HFFc6 (cell line): ENCODE results near the gene TRMO. TPM values are rescaled to one million over a fixed set of nuclear protein-coding genes. Genes with fewer than 3 reads are reported as not detected.

Experiments
- DNase-seq: peaks from one replicate; pipeline ENCODE4 v3.0.0-alpha.2; 2018
- H3K27ac Mint-ChIP-seq: 2 replicates; pipeline ENCODE4 v1.8.0; 2020; ENCODE audit warnings: mild to moderate bottlenecking, mixed read lengths
- H3K27me3 Mint-ChIP-seq: 2 replicates; pipeline ENCODE4 v1.8.0; 2021; ENCODE audit warnings: mild to moderate bottlenecking, moderate library complexity, mixed read lengths; ENCODE audit not compliant: insufficient read depth
- H3K36me3 Mint-ChIP-seq: 2 replicates; pipeline ENCODE4 v1.8.0; 2021; ENCODE audit warnings: low read depth, mixed read lengths
- H3K4me1 Mint-ChIP-seq: 2 replicates; pipeline ENCODE4 v1.8.0; 2020; ENCODE audit warnings: low read depth, mixed read lengths
- H3K4me3 Mint-ChIP-seq: 2 replicates; pipeline ENCODE4 v1.8.0; 2020; ENCODE audit warnings: mild to moderate bottlenecking, moderate library complexity, mixed read lengths
- H3K9me3 Mint-ChIP-seq: 2 replicates; pipeline ENCODE4 v1.8.0; 2020; ENCODE audit warnings: mild to moderate bottlenecking, mixed read lengths
- total RNA-seq, 6 experiments: library from RNA; stranded (reverse); fragmentation: NEBNext Ultra II Directional; extraction: Animal tissue kit (Norgen Biotek cat#: 25700); gene quantifications; 2 replicates in 1 of 6; 3 replicates in 5 of 6; pipeline ENCODE4 v1.2.3, GENCODE V29; 2021
- TF ChIP-seq, protein P1 (sequence below): fragments of 200-600 bp; sonication (generic); IDR thresholded peaks from 2 replicates; pipeline ENCODE4 v1.5.0; 2021; ENCODE audit warnings: antibody characterized with exemption, mild to moderate bottlenecking

TRMO gene
- total RNA-seq, 6 experiments from 2014 or later: 8.4 to 10.9 (median 9.6) TPM

DNA sequence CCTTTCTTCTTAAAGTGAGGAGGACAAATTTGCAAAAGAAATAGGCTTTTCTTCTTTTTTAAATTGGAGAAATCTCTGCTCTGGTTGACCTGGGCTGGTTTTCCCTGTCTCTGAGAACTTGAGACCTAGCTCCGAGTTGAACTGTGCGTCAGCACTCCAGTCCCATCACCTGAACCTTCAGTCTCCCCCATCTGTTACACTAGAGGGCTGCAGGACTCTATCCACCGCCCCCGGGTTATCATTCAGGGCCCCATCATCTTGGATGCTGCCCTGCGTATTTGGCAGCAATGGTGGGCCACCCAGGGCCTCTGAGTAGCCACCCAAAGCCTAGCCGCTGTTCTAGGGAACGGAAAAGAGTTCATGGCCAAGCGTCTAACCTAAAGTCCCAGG is 66.8 kb downstream of the TRMO start:
- Mint-ChIP-seq H3K36me3 (peaks cover 38% of the 10 kb centered on the region), H3K9me3 (peaks cover 4% of the 10 kb centered on the region; the same call in 1 of the 2 replicates), H3K27ac (peak overlapping the region; percentile 71), H3K27me3 (peaks cover 40% of the 10 kb centered on the region), H3K4me3 (peak overlapping the region; percentile 89), H3K4me1 (peaks cover 67% of the 10 kb centered on the region)
- no peak for DNase-seq
- TF ChIP-seq, protein P1, sequence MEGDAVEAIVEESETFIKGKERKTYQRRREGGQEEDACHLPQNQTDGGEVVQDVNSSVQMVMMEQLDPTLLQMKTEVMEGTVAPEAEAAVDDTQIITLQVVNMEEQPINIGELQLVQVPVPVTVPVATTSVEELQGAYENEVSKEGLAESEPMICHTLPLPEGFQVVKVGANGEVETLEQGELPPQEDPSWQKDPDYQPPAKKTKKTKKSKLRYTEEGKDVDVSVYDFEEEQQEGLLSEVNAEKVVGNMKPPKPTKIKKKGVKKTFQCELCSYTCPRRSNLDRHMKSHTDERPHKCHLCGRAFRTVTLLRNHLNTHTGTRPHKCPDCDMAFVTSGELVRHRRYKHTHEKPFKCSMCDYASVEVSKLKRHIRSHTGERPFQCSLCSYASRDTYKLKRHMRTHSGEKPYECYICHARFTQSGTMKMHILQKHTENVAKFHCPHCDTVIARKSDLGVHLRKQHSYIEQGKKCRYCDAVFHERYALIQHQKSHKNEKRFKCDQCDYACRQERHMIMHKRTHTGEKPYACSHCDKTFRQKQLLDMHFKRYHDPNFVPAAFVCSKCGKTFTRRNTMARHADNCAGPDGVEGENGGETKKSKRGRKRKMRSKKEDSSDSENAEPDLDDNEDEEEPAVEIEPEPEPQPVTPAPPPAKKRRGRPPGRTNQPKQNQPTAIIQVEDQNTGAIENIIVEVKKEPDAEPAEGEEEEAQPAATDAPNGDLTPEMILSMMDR: no peak

DNA sequence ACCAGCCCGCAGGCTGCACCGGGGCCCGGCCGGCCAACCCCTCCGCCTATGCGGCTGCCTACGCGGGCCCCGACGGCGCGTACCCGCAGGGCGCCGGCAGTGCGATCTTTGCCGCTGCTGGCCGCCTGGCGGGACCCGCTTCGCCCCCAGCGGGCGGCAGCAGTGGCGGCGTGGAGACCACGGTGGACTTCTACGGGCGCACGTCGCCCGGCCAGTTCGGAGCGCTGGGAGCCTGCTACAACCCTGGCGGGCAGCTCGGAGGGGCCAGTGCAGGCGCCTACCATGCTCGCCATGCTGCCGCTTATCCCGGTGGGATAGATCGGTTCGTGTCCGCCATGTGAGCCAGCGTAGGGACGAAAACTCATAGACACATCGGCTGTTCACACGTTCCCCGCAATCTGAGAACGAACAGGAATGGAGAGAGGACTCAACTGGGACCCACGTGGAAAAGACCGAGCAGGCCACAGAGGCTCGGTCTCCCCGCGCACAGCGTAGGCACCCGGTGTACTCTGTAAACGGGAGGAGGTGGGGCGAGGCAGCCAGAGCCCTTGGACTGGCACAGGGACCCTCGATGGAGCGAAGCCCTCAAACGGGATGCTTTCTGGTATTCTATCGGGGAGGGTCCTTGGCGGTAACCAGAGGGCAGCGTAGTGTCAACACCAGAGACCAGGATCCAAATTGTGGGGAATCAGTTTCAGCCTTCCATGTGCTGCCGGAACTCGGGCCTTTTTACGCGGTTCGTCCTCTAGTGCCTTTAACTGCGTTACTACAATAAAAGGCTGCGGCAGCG is 67.4 kb downstream of the TRMO start:
- Mint-ChIP-seq H3K4me3 (peak overlapping the region; percentile 89), H3K4me1 (peaks cover 67% of the 10 kb centered on the region), H3K36me3 (peaks cover 38% of the 10 kb centered on the region), H3K9me3 (peaks cover 4% of the 10 kb centered on the region; the same call in 1 of the 2 replicates), H3K27ac (peak overlapping the region; percentile 71), H3K27me3 (peaks cover 37% of the 10 kb centered on the region)
- TF ChIP-seq, protein P1: no peak
- DNase-seq: no peak

Other genes starting within 250 kb of the TRMO start
- 10 to 100 TPM in 2 of 6 experiments, 1 to 10 TPM in 4; 6.5 to 10.7 (median 9.6) TPM for gene XPA, start 225.2 kb downstream of the TRMO start, total RNA-seq
- 100 to 1,000 TPM in 4 of 6 experiments, 10 to 100 TPM in 2; 51.0 to 173 (median 158) TPM for gene FOXE1, start 69.3 kb downstream of the TRMO start, total RNA-seq
- not detected for gene HEMGN, start 15.7 kb upstream of the TRMO start, total RNA-seq
- gene ANP32B, start 60.8 kb upstream of the TRMO start, total RNA-seq: 100 to 1,000 TPM in 5 of 6 experiments, 10 to 100 TPM in 1; 99.6 to 165 (median 155) TPM
- 100 to 1,000 TPM in 4 of 6 experiments, 10 to 100 TPM in 2; 82.4 to 103 (median 101) TPM for gene NANS, start 134.2 kb upstream of the TRMO start, total RNA-seq
- 10 to 100 TPM; 34.6 to 38.2 (median 36.0) TPM for gene TRIM14, start 196.7 kb upstream of the TRMO start, total RNA-seq